K562 (cell line): Measurements from ENCODE around the gene ZKSCAN3. TPM values are rescaled to one million over a fixed set of nuclear protein-coding genes. Genes with fewer than 3 reads are reported as not detected.

ENCODE experiments used
- ARID2 ChIP-seq: fragments of 450-650 bp; IDR thresholded peaks from 2 replicates; pipeline ENCODE4 v1.6.1; 2017; ENCODE audit warnings: antibody characterized with exemption, mild to moderate bottlenecking
- CBFA2T2 ChIP-seq: fragments of 450-650 bp; conservative IDR thresholded peaks from 2 replicates; pipeline ENCODE4 v1.6.1; 2017; ENCODE audit warnings: mild to moderate bottlenecking
- CBFA2T3 ChIP-seq: fragments of 450-650 bp; IDR thresholded peaks from 2 replicates; pipeline ENCODE4 v1.6.1; 2017
- E2F3 ChIP-seq: fragments of 250-450 bp; sonication (Bioruptor Pico); IDR thresholded peaks from 2 replicates; pipeline ENCODE4 v1.4.0; 2020; ENCODE audit warnings: mild to moderate bottlenecking
- ELF4 ChIP-seq: fragments of 450-650 bp; formaldehyde crosslinking; IDR thresholded peaks from 2 replicates; pipeline ENCODE4 v1.4.0; 2022; ENCODE audit warnings: missing genetic modification characterization
- FOXK1 ChIP-seq: sonication (generic); formaldehyde crosslinking; IDR thresholded peaks from 2 replicates; pipeline ENCODE4 v1.8.0; 2022; ENCODE audit warnings: missing genetic modification reagents, mild to moderate bottlenecking, borderline replicate concordance
- HNRNPLL ChIP-seq: fragments of 200-400 bp; formaldehyde crosslinking; IDR thresholded peaks from 2 replicates; pipeline ENCODE4 v1.6.1; 2017; ENCODE audit warnings: low read length, low read depth, mild to moderate bottlenecking; ENCODE audit not compliant: poor library complexity, severe bottlenecking
- MAFF ChIP-seq: IDR thresholded peaks from 2 replicates; pipeline ENCODE4 v1.6.1; 2012; ENCODE audit warnings: low read length, improper control_type of control experiment
- NR0B1 ChIP-seq: fragments of 450-650 bp; IDR thresholded peaks from one replicate; pipeline ENCODE4 v1.6.1; 2018; ENCODE audit warnings: mild to moderate bottlenecking, moderate library complexity; ENCODE audit not compliant: partially characterized antibody
- PHB ChIP-seq: fragments of 250-450 bp; sonication (Bioruptor Pico); IDR thresholded peaks from 2 replicates; pipeline ENCODE4 v1.5.0; 2021
- POLR2G ChIP-seq: fragments of 200-400 bp; formaldehyde crosslinking; IDR thresholded peaks from 2 replicates; pipeline ENCODE4 v1.6.1; 2017; ENCODE audit warnings: low read depth, mild to moderate bottlenecking, antibody characterized with exemption, low read length, moderate library complexity
- RCOR1 ChIP-seq, 2 experiments: IDR thresholded peaks; 2 replicates each; pipeline ENCODE4 v1.6.1; 2012; ENCODE audit warnings: low read depth in 2 of 2, low read length in 2 of 2, borderline replicate concordance in 1 of 2, improper control_type of control experiment in 1 of 2
- REST ChIP-seq, 2 experiments: fragments of 450-650 bp; formaldehyde crosslinking in 1 of 2; IDR thresholded peaks; 2 replicates each; pipeline versions ENCODE4 v1.4.0 to v1.6.1; 2014 to 2020; ENCODE audit warnings: mild to moderate bottlenecking in 2 of 2, borderline replicate concordance in 1 of 2, low read depth in 1 of 2
- SAP30 ChIP-seq: fragments of 200-600 bp; sonication (generic); IDR thresholded peaks from 2 replicates; pipeline ENCODE4 v1.6.1; 2012; ENCODE audit warnings: borderline replicate concordance, low read depth, mild to moderate bottlenecking, moderate library complexity, low read length, control low read depth, inconsistent platforms; ENCODE audit not compliant: insufficient read depth, poor library complexity, severe bottlenecking
- ZNF445 ChIP-seq: fragments of 250-450 bp; sonication (Bioruptor Pico); IDR thresholded peaks from 2 replicates; pipeline ENCODE4 v1.4.0; 2020; ENCODE audit warnings: low read depth, mild to moderate bottlenecking, moderate library complexity
- polyA plus RNA-seq, 8 experiments: library from polyadenylated mRNA; depleted of rRNA in 4 of 8; stranded (reverse) in 5 of 8; unstranded in 3 of 8; fragments of >200 nt; fragmentation: Nextera tagmentation in 2 of 8; fragmentation: Illumina TruSeq in 1 of 8; extraction: Ambion mirVana in 2 of 8; extraction: Trizol in 1 of 8; gene quantifications; 2 replicates each; pipeline versions ENCODE4 v1.2.1 to v1.2.3, GENCODE V29; 2011 to 2014; ENCODE audit warnings: inconsistent platforms in 1 of 8, missing spikeins in 1 of 8
- total RNA-seq, 7 experiments: library from RNA; depleted of rRNA in 6 of 7; stranded (reverse); fragments of >200 nt in 6 of 7; fragmentation: Illumina TruSeq in 2 of 7; extraction: Trizol in 2 of 7; gene quantifications; 2 replicates each; pipeline versions ENCODE4 v1.2.1 to v1.2.3, GENCODE V29; 2011 to 2021; ENCODE audit warnings: low replicate concordance in 1 of 7

The ZKSCAN3 gene
- total and polyA plus RNA-seq, 9 of the 15 experiments (the other 6 are each of a cell fraction or from before 2014, with no cell fraction given) = 3.0 to 12.4 (median 10.2) TPM

DNA sequence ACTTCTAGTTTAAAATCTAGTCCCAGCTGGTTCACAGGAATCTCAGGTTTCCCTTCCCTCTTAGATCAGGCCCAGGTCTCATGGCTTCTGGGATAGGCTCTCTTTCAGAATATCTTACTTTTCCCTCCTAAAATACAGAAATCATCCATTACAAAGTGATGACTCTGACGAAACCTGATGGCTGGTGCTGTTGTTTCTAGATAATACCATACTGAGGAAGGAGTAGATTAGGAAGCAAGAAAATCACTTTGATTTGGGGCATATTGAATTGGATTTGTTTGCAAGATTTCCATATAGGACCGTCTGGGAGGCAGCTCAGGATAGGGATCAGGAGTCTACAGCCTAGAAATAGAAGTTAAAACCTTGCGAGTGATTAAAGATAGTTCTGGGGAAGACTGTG is 3.6 kb downstream of the ZKSCAN3 start (continued):
- peak; percentile 16; the same call in 1 of the 2 replicates for TF ChIP-seq REST (IDR thresholded peaks at IDR 0.05; ENCODE audit: borderline replicate concordance)
- TF ChIP-seq REST (CRISPR knock-in tag; IDR thresholded peaks at IDR 0.05; ENCODE audit: low read depth) = no peak
- TF ChIP-seq RCOR1 (IDR thresholded peaks at IDR 0.05; ENCODE audit: borderline replicate concordance in 1 of 2, low read depth in 2 of 2, low read length in 2 of 2) = peak in 1 of 2 experiments; percentile 79; a peak in 2 of 4 replicates
- TF ChIP-seq MAFF = peak; percentile 31; the same call in 1 of the 2 replicates
- TF ChIP-seq ZNF445 (CRISPR knock-in tag) = no peak
- no peak for TF ChIP-seq ELF4 (CRISPR knock-in tag)
- no peak for TF ChIP-seq E2F3
- TF ChIP-seq NR0B1 = no peak
- no peak for TF ChIP-seq FOXK1 (CRISPR knock-in tag)
- no peak for TF ChIP-seq SAP30
- TF ChIP-seq PHB (CRISPR knock-in tag) = no peak
- TF ChIP-seq CBFA2T3 = peak; percentile 77
- no peak for TF ChIP-seq ARID2
- TF ChIP-seq CBFA2T2 = peak; percentile 47; the same call in 1 of the 2 replicates
- no peak for TF ChIP-seq POLR2G
- TF ChIP-seq HNRNPLL = no peak
